RWPE2 (cell line): ENCODE measurements around the gene ACADSB.

Experiments
- ATAC-seq: fragments of 200-7000 bp; cut with Tn5 transposase; 3 replicates; pipeline ENCODE4 v1.9.1; 2021; ENCODE audit warnings: low read depth
- DNase-seq: peaks from one replicate; pipeline ENCODE4 v3.0.0-alpha.2; 2020; ENCODE audit warnings: low spot score
- H3K27ac ChIP-seq: fragments of 450-650 bp; 2 replicates; pipeline ENCODE4 v1.5.1; 2017; ENCODE audit warnings: mild to moderate bottlenecking; ENCODE audit not compliant: poor library complexity, severe bottlenecking
- H3K27me3 ChIP-seq: fragments of 250-450 bp; sonication (Bioruptor Pico); 2 replicates; pipeline ENCODE4 v1.5.1; 2021; ENCODE audit warnings: mild to moderate bottlenecking, moderate library complexity; ENCODE audit not compliant: insufficient read depth, poor library complexity, severe bottlenecking
- H3K36me3 ChIP-seq: fragments of 250-450 bp; sonication (Bioruptor Pico); 2 replicates; pipeline ENCODE4 v1.5.1; 2020; ENCODE audit warnings: low read depth, mild to moderate bottlenecking, moderate library complexity
- H3K4me1 ChIP-seq: fragments of 250-450 bp; sonication (Bioruptor Pico); 2 replicates; pipeline ENCODE4 v1.5.1; 2021; ENCODE audit warnings: mild to moderate bottlenecking, moderate library complexity; ENCODE audit not compliant: insufficient read depth, poor library complexity, severe bottlenecking
- H3K4me3 ChIP-seq: fragments of 250-450 bp; sonication (Bioruptor Pico); 2 replicates; pipeline ENCODE4 v1.5.1; 2021; ENCODE audit warnings: mild to moderate bottlenecking, moderate library complexity; ENCODE audit not compliant: severe bottlenecking
- H3K9me3 ChIP-seq: fragments of 250-450 bp; sonication (Bioruptor Pico); 2 replicates; pipeline ENCODE4 v1.5.1; 2021; ENCODE audit warnings: mild to moderate bottlenecking, moderate library complexity; ENCODE audit not compliant: severe bottlenecking
- TF ChIP-seq, protein P1 (sequence below): fragments of 450-650 bp; IDR thresholded peaks from one replicate; pipeline ENCODE4 v1.5.1; 2017; ENCODE audit warnings: mild to moderate bottlenecking, moderate library complexity; ENCODE audit not compliant: poor library complexity, severe bottlenecking

ACADSB gene

DNA sequence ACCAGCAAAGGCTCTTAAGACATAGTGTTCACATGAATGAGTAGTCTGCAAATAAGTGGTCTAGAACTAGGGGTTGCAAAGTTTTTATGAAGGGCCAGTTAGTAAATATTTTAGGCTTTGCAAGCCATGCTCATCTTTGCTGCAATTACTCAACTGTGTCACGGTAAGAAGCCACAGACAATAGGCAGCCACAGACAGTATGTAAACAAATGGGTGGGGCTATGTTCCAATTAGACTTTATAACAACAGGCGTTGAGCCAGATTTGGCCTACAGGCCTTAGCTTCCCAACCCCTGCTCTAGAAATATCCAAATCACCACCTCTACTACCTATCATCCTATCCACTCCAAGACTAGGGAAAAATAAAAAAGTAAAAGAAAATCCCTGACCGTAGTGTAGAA is 9.5 kb upstream of the ACADSB start:
- Histone ChIP-seq H3K36me3 (peaks cover 17% of the 10 kb centered on the region), H3K27me3 (no peaks in the 10 kb centered on the region), H3K4me1 (peaks cover 3% of the 10 kb centered on the region), H3K4me3 (no peak overlapping the region), H3K27ac (no peak overlapping the region), H3K9me3 (no peaks in the 10 kb centered on the region)
- ATAC-seq: peak; percentile 31; the same call in 1 of the 3 replicates
- DNase-seq: no peak
- TF ChIP-seq, protein P1, sequence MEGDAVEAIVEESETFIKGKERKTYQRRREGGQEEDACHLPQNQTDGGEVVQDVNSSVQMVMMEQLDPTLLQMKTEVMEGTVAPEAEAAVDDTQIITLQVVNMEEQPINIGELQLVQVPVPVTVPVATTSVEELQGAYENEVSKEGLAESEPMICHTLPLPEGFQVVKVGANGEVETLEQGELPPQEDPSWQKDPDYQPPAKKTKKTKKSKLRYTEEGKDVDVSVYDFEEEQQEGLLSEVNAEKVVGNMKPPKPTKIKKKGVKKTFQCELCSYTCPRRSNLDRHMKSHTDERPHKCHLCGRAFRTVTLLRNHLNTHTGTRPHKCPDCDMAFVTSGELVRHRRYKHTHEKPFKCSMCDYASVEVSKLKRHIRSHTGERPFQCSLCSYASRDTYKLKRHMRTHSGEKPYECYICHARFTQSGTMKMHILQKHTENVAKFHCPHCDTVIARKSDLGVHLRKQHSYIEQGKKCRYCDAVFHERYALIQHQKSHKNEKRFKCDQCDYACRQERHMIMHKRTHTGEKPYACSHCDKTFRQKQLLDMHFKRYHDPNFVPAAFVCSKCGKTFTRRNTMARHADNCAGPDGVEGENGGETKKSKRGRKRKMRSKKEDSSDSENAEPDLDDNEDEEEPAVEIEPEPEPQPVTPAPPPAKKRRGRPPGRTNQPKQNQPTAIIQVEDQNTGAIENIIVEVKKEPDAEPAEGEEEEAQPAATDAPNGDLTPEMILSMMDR: no peak

- H3K27me3 ChIP-seq: no peaks in the 10 kb centered on the region
- peaks cover 9% of the 10 kb centered on the region for H3K36me3 ChIP-seq
- peaks cover 3% of the 10 kb centered on the region for H3K4me1 ChIP-seq
- H3K9me3 ChIP-seq: no peaks in the 10 kb centered on the region
- TF ChIP-seq, protein P1: no peak
- DNase-seq: no peak
- no peak overlapping the region for H3K4me3 ChIP-seq
- no peak for ATAC-seq
- no peak overlapping the region for H3K27ac ChIP-seq
Measured at GRCh38 chr10:123000155-123000554, 8.7 kb upstream of the ACADSB start.

- TF ChIP-seq, protein P1: no peak
- peaks cover 3% of the 10 kb centered on the region for H3K4me1 ChIP-seq
- no peak for ATAC-seq
Measured at GRCh38 chr10:123001370-123001769, 7.4 kb upstream of the ACADSB start.

DNA sequence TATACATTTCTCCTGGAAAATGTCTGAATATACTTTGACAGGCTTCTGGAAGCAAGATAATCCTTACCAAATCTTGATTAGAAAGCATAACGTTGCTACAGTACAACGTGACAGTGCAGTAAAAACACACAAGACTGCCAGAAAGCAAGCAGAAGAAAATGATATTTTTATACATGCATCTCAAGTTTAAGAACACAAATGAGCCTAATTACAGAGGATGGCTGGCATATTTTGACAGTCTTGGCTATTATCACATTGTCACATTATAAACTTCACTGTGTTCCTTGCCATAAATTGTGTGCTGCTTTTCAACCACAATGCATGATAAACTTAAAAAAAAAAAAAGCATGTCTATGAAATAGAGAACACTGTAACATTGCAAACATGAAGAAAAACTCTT is 4.5 kb upstream of the ACADSB start:
- ATAC-seq: no peak
- no peaks in the 10 kb centered on the region for H3K27me3 ChIP-seq
- H3K4me3 ChIP-seq: no peak overlapping the region
- TF ChIP-seq, protein P1: no peak
- DNase-seq: no peak
- H3K27ac ChIP-seq: no peak overlapping the region
- no peaks in the 10 kb centered on the region for H3K36me3 ChIP-seq
- peaks cover 3% of the 10 kb centered on the region for H3K4me1 ChIP-seq
- no peaks in the 10 kb centered on the region for H3K9me3 ChIP-seq

More at GRCh38 chr10:123001370-123001769, 7.4 kb upstream of the ACADSB start:
- Histone ChIP-seq H3K4me3 (no peak overlapping the region), H3K36me3 (no peaks in the 10 kb centered on the region; the same call in 1 of the 2 replicates), H3K9me3 (no peaks in the 10 kb centered on the region), H3K27me3 (no peaks in the 10 kb centered on the region), H3K27ac (no peak overlapping the region)
- no peak for DNase-seq

DNA sequence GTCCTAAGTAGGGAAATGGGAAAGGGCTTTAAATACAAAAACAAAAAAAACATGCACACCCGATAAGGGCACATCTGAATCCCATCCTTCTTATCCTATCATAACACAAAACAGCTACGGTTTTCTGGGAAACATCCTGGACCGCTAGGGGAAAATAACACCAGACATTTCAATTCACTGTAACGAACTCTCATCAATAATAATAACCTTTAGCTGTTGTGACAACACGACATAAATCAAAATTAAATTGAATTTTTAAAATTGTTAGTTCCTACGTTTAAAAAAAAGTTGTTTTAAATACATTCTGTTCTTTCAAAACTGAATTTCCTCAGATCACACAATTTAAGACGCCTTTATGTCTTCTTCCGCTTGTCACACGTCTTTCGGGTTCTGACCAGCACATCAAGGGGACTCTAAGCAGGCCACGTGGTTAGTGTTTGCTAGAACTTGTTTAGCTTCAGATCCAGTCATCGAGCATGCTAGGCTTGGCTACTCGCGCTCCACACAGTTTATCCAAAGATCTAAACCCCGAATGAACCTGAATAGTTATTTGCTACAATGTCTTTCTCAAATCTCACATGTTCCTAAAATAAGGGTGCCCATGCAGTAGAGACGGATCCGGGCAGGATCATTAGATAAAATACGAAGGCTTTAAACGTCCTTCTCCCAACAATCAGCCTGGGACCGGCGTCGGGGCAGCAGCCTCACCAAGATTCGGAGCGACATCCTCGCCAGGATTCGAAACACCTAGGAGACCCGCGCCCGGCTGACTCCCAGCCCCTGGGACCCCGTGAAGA is 1.1 kb upstream of the ACADSB start:
- no peaks in the 10 kb centered on the region for H3K9me3 ChIP-seq
- ATAC-seq (peak; percentile 48), DNase-seq (no peak)
- H3K27ac ChIP-seq: peak overlapping the region; percentile 12
- H3K36me3 ChIP-seq: no peaks in the 10 kb centered on the region
- peak overlapping the region; percentile 90 for H3K4me3 ChIP-seq
- TF ChIP-seq, protein P1: no peak
- H3K4me1 ChIP-seq: peaks cover 2% of the 10 kb centered on the region
- no peaks in the 10 kb centered on the region for H3K27me3 ChIP-seq
